ENCODE data around the gene LETM1. TPM values are rescaled to one million over a fixed set of nuclear protein-coding genes. Genes with fewer than 3 reads are reported as not detected.

Gene LETM1
- total and polyA plus RNA-seq, 2 of the 13 experiments (the other 11 are each of a cell fraction or from before 2014, with no cell fraction given): 9.7 to 41.6 TPM

DNA sequence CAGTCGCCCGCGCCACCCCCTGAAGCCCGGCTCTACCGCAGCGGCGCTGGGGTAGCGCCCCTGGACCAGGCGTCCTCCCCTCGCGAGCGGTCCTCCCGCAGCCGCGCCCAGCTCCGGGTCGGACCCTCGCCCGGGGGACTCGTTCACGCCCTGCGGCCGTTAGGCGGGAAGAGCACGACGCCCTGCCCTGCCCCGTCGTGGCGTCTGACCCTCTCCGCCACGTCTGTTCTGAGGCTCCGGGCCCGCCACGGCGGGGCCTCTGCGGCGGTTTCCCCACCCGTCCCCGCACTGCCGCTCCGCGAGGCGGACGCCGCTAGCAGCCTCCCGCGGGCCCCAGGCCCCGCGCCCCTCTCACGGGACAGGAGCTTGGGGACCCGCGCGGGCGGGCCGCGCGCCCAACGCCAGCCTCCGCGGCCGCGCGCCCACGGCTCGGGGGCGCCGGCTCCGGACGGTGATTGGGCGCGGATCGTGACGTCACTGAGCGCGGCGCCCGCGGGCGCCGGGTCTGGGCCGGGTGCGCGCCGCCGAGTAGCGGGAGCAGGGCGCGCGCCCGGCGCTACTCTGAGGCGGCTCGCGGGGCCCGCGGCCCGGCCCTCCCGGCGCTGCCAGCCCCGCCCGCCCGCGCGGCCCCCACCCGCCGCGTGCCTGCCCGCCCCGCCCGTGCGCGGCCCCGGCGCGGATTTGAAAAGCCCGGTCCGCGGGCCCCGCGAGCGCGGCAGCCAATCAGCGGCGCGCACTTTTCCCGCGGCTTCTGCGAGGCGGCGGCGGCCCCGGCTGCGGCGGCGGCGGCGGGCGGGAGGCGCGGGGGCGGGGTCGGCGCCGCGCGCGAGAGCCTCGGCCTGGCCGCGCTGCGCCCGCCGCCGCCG lies 14.9 kb upstream of the LETM1 start, which contains the start of gene NSD2 (continued):
- TF ChIP-seq, protein P1, sequence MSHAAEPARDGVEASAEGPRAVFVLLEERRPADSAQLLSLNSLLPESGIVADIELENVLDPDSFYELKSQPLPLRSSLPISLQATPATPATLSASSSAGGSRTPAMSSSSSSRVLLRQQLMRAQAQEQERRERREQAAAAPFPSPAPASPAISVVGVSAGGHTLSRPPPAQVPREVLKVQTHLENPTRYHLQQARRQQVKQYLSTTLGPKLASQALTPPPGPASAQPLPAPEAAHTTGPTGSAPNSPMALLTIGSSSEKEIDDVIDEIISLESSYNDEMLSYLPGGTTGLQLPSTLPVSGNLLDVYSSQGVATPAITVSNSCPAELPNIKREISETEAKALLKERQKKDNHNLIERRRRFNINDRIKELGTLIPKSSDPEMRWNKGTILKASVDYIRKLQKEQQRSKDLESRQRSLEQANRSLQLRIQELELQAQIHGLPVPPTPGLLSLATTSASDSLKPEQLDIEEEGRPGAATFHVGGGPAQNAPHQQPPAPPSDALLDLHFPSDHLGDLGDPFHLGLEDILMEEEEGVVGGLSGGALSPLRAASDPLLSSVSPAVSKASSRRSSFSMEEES (CRISPR knock-in tag; IDR thresholded peaks at IDR 0.05): 0 out of 2 replicates have a peak, but pooled peaks have one; percentile 44
- TF ChIP-seq DPF2 (CRISPR knock-in tag; IDR thresholded peaks at IDR 0.05; ENCODE audit: borderline replicate concordance, low read depth) (no peak), ZNF792 (CRISPR knock-in tag; IDR thresholded peaks at IDR 0.05) (no peak), TCF12 (IDR thresholded peaks at IDR 0.05) (no peak), TCF12 (CRISPR knock-in tag; IDR thresholded peaks at IDR 0.05) (0 out of 2 replicates have a peak, but pooled peaks have one; percentile 42), POLR2AphosphoS2 (IDR thresholded peaks at IDR 0.05; ENCODE audit: low read depth, low read length) (no peak), RFX5 (IDR thresholded peaks at IDR 0.05; ENCODE audit: low read depth, low read length) (peak; percentile 60; the same call in 1 of the 2 replicates), ZNF558 (CRISPR knock-in tag; IDR thresholded peaks at IDR 0.05; ENCODE audit: borderline replicate concordance) (no peak), MTF1 (CRISPR knock-in tag; IDR thresholded peaks at IDR 0.05) (peak; percentile 72; the same call in 1 of the 2 replicates), ZNF713 (CRISPR knock-in tag; IDR thresholded peaks at IDR 0.05) (no peak), ZNF101 (CRISPR knock-in tag; IDR thresholded peaks at IDR 0.05; ENCODE audit: borderline replicate concordance, low read depth) (0 out of 2 replicates have a peak, but pooled peaks have one; percentile 45), ZNF24 (IDR thresholded peaks at IDR 0.05) (no peak), HDAC2 (CRISPR knock-in tag; IDR thresholded peaks at IDR 0.05) (no peak), KLF15 (CRISPR knock-in tag; IDR thresholded peaks at IDR 0.05; ENCODE audit: borderline replicate concordance) (no peak), NFIC (IDR thresholded peaks at IDR 0.05; ENCODE audit: low read length) (no peak), HNRNPL (IDR thresholded peaks at IDR 0.05; ENCODE audit: low read depth, low read length) (no peak), ZBTB7B (CRISPR knock-in tag; IDR thresholded peaks at IDR 0.05) (peak; percentile 79; the same call in 1 of the 2 replicates), STAG1 (CRISPR knock-in tag; IDR thresholded peaks at IDR 0.05) (0 out of 2 replicates have a peak, but pooled peaks have one; percentile 6), KAT2B (IDR thresholded peaks at IDR 0.05; ENCODE audit: borderline replicate concordance, low read depth, low read length) (no peak), ARHGAP35 (CRISPR knock-in tag; IDR thresholded peaks at IDR 0.05; ENCODE audit: borderline replicate concordance) (no peak), RARA (CRISPR knock-in tag; IDR thresholded peaks at IDR 0.05) (no peak), FIP1L1 (IDR thresholded peaks at IDR 0.05; ENCODE audit: borderline replicate concordance, insufficient read depth, low read depth, low read length) (no peak)
- TF ChIP-seq, protein P2, sequence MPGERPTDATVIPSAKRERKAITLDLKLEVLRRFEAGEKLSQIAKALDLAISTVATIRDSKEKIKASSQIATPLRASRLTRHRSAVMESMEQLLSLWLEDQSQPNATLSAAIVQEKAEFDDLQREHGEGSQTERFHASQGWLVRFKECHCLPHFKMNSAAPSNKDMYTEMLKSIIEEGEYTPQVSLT (CRISPR knock-in tag; IDR thresholded peaks at IDR 0.05; ENCODE audit: borderline replicate concordance, low read depth): 0 out of 2 replicates have a peak, but pooled peaks have one; percentile 15
- TF ChIP-seq, protein P3, sequence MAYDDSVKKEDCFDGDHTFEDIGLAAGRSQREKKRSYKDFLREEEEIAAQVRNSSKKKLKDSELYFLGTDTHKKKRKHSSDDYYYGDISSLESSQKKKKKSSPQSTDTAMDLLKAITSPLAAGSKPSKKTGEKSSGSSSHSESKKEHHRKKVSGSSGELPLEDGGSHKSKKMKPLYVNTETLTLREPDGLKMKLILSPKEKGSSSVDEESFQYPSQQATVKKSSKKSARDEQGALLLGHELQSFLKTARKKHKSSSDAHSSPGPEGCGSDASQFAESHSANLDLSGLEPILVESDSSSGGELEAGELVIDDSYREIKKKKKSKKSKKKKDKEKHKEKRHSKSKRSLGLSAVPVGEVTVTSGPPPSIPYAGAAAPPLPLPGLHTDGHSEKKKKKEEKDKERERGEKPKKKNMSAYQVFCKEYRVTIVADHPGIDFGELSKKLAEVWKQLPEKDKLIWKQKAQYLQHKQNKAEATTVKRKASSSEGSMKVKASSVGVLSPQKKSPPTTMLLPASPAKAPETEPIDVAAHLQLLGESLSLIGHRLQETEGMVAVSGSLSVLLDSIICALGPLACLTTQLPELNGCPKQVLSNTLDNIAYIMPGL (CRISPR knock-in tag; IDR thresholded peaks at IDR 0.05; ENCODE audit: borderline replicate concordance in 1 of 2, low read depth in 1 of 2): peak; percentile 76 to 82; a peak in 3 of 4 replicates
- TF ChIP-seq, protein P4, sequence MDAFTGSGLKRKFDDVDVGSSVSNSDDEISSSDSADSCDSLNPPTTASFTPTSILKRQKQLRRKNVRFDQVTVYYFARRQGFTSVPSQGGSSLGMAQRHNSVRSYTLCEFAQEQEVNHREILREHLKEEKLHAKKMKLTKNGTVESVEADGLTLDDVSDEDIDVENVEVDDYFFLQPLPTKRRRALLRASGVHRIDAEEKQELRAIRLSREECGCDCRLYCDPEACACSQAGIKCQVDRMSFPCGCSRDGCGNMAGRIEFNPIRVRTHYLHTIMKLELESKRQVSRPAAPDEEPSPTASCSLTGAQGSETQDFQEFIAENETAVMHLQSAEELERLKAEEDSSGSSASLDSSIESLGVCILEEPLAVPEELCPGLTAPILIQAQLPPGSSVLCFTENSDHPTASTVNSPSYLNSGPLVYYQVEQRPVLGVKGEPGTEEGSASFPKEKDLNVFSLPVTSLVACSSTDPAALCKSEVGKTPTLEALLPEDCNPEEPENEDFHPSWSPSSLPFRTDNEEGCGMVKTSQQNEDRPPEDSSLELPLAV (CRISPR knock-in tag; conservative IDR thresholded peaks at IDR 0.05; ENCODE audit: low read depth): no peak
